GM12892 (cell line): Measurements from ENCODE around the gene AFF3.

Source experiments
- DNase-seq: peaks from one replicate; pipeline ENCODE4 v3.0.0; 2011; ENCODE audit not compliant: insufficient read length
- FAIRE-seq: peaks from 2 replicates; lab custom pipeline; 2011; peaks lifted over from hg19 to GRCh38; lab: Jason Lieb, UNC
- POLR2A ChIP-seq: IDR thresholded peaks from 2 replicates; pipeline ENCODE4 v1.6.1; 2011; ENCODE audit warnings: low read depth, low read length, control low read depth
- POLR2AphosphoS5 ChIP-seq: IDR thresholded peaks from 2 replicates; pipeline ENCODE4 v1.6.1; 2011; ENCODE audit warnings: low read depth, low read length, control low read depth
- TAF1 ChIP-seq: IDR thresholded peaks from 2 replicates; pipeline ENCODE4 v1.6.1; 2011; ENCODE audit warnings: low read depth, mild to moderate bottlenecking, control low read depth, low read length, borderline replicate concordance

The AFF3 gene

GRCh38 chr2:99899882-99900281 is 242.5 kb downstream of the AFF3 start:
- FAIRE-seq, result no peak
- DNase-seq, result no peak
- no peak for TF ChIP-seq POLR2A
- no peak for TF ChIP-seq POLR2AphosphoS5
- no peak for TF ChIP-seq TAF1

GRCh38 chr2:99899058-99899855 is 243.1 kb downstream of the AFF3 start:
- TF ChIP-seq TAF1, result no peak
- TF ChIP-seq POLR2AphosphoS5, result no peak
- TF ChIP-seq POLR2A, result no peak
- no peak for DNase-seq
- no peak for FAIRE-seq

- DNase-seq, result no peak
- no peak for FAIRE-seq
- TF ChIP-seq TAF1, result no peak
- TF ChIP-seq POLR2A, result no peak
- TF ChIP-seq POLR2AphosphoS5, result no peak
Observed at GRCh38 chr2:99898336-99899048, 243.9 kb downstream of the AFF3 start.

GRCh38 chr2:99891428-99891780 is 251.0 kb downstream of the AFF3 start:
- FAIRE-seq (no peak), DNase-seq (no peak)
- TF ChIP-seq POLR2A, result no peak
- no peak for TF ChIP-seq TAF1
- TF ChIP-seq POLR2AphosphoS5, result no peak

- TF ChIP-seq TAF1, result no peak
- TF ChIP-seq POLR2A, result no peak
- FAIRE-seq, result no peak
- no peak for DNase-seq
Observed at GRCh38 chr2:99890568-99891427, 251.6 kb downstream of the AFF3 start.

- no peak for FAIRE-seq
- no peak for TF ChIP-seq POLR2A
- TF ChIP-seq TAF1, result no peak
- DNase-seq, result no peak
Observed at GRCh38 chr2:99888617-99889016, 253.8 kb downstream of the AFF3 start.

GRCh38 chr2:99886418-99886817 is 256.0 kb downstream of the AFF3 start:
- DNase-seq (no peak), FAIRE-seq (no peak)
- TF ChIP-seq POLR2AphosphoS5, result no peak
- TF ChIP-seq POLR2A, result no peak
- no peak for TF ChIP-seq TAF1

GRCh38 chr2:99883358-99883757 is 259.0 kb downstream of the AFF3 start:
- no peak for TF ChIP-seq POLR2A
- no peak for TF ChIP-seq TAF1
- TF ChIP-seq POLR2AphosphoS5, result no peak
- DNase-seq (no peak), FAIRE-seq (no peak)

- DNase-seq (no peak), FAIRE-seq (no peak)
- TF ChIP-seq POLR2A, result no peak
- no peak for TF ChIP-seq POLR2AphosphoS5
- TF ChIP-seq TAF1, result no peak
Observed at GRCh38 chr2:99881901-99882591, 260.3 kb downstream of the AFF3 start.

GRCh38 chr2:99880964-99881294 is 261.5 kb downstream of the AFF3 start:
- no peak for DNase-seq
- no peak for FAIRE-seq

More at GRCh38 chr2:99880964-99881294, 261.5 kb downstream of the AFF3 start:
- TF ChIP-seq TAF1, result no peak
- TF ChIP-seq POLR2A, result no peak
